ENCODE results near the gene AFF3. TPM values are rescaled to one million over a fixed set of nuclear protein-coding genes. Genes with fewer than 3 reads are reported as not detected.
A peak's percentile ranks its signal among the peaks of the same experiment; 100 is the strongest.
"Not testable (repeated sequence)": the region's sequence is repeated elsewhere in the genome, so short reads cannot be mapped to it uniquely, and the experiment has no call there.

AFF3 gene
- total and polyA plus RNA-seq, 9 donors = 2.4 to 7.2 (median 3.7) TPM

DNA sequence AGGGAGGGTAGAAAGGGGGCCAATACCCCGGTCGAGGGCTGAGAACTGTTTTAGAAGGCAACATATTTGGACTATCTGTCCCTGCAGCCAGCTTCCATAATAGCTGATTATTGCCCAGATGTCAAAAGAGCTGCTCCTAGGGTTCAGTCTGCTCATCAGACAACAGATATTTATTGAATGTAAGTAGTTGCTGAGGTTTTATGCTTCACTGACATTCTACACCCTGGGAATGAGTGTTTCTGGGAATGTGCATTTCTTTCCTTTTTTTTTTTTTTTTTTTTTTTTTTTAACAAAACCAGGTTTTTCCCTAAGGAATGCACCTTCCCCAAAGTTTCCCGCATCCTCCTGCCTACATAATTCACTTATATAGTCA, 33.8 kb downstream of the AFF3 start:
- H3K27ac ChIP-seq (ENCODE audit: low read length); DNase-seq; H3K4me3 ChIP-seq (ENCODE audit: low read length); H3K9me3 ChIP-seq (replicated peaks; ENCODE audit: control insufficient read depth, low read depth, low read length); H3K36me3 ChIP-seq (ENCODE audit: control insufficient read depth, insufficient read depth, low read length): not testable (repeated sequence)
- Histone ChIP-seq H3K27me3 (ENCODE audit: control insufficient read depth, insufficient read depth, low read length) (peaks cover 19% of the 10 kb centered on the region), H3K4me1 (ENCODE audit: control insufficient read depth, insufficient read depth, low read length) (peaks cover 25% of the 10 kb centered on the region)
- WGBS (ENCODE audit: insufficient coverage) = 50% methylated on average over 2 of the region's 3 CpGs

DNA sequence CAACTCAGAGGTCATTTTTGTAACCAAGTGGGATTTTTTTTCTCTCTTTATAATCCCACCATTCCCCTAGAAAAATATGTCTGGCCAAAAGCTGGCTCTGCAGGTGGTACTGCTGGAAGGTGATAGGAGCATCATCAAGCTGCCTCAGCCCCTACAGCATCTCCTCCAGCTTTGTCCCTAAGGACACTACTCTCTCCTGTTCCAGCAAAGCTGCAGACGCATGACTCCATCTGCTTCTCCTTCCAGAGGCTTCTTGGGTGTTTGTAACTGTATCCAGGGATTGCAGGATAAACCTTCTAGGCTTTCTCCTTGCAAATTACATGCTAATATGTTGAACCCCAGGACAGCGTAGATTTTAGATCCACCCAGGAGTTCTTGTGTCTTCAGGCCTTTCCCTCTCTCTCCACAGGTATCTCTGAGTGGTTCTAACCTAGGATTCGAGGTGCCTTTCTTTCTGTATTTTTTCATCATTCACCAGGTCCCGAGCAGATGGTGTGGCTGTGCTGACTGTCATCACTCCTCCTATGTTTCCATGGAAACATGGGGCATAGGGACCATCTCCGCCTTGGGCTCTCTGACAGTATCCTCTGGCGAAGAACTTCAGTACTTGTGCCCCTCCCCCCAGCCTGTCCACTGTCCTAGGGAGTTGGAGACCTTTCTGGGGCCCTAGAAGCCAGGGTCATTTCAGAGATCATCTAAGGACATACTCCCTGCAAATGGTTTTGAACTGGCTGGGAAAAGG, 34.3 kb downstream of the AFF3 start:
- H3K4me3 ChIP-seq (ENCODE audit: low read length) = no peak overlapping the region
- DNase-seq = peak; percentile 78
- H3K36me3 ChIP-seq (ENCODE audit: control insufficient read depth, insufficient read depth, low read length) = no peaks in the 10 kb centered on the region

DNA sequence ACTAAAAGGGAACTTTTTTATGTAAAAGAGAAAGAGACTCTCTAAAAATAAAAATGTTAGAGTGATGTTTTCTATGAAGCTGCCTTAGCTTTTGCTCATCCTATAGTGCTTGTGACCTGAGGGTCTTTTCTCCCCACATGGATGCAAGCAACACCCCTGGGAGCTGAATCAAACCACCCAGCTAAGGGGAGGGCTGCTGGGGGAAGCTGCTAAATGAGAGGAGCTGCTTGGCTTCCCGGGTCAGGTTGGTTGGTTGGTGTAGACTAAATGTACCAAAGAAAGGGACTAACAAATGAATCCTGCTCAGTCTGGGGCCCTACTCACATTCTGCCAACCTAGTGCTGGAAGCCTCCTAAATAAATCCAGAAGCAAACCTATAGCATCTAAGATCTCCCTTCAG, 35.0 kb downstream of the AFF3 start:
- Histone ChIP-seq H3K4me3 (ENCODE audit: low read length) (no peak overlapping the region), H3K4me1 (ENCODE audit: control insufficient read depth, insufficient read depth, low read length) (peaks cover 25% of the 10 kb centered on the region), H3K9me3 (replicated peaks; ENCODE audit: control insufficient read depth, low read depth, low read length) (no peaks in the 10 kb centered on the region), H3K36me3 (ENCODE audit: control insufficient read depth, insufficient read depth, low read length) (no peaks in the 10 kb centered on the region), H3K27ac (ENCODE audit: low read length) (no peak overlapping the region), H3K27me3 (ENCODE audit: control insufficient read depth, insufficient read depth, low read length) (peaks cover 22% of the 10 kb centered on the region)
- DNase-seq = no peak
- WGBS (ENCODE audit: insufficient coverage) = no CpG with 5 or more reads among the region's 1 CpG

More for the DNA sequence above, 34.3 kb downstream of the AFF3 start:
- Histone ChIP-seq H3K27ac (ENCODE audit: low read length) (no peak overlapping the region), H3K9me3 (replicated peaks; ENCODE audit: control insufficient read depth, low read depth, low read length) (no peaks in the 10 kb centered on the region), H3K4me1 (ENCODE audit: control insufficient read depth, insufficient read depth, low read length) (peaks cover 25% of the 10 kb centered on the region), H3K27me3 (ENCODE audit: control insufficient read depth, insufficient read depth, low read length) (peaks cover 22% of the 10 kb centered on the region)
- 60% methylated on average over 2 of the region's 6 CpGs for WGBS (ENCODE audit: insufficient coverage)

DNA sequence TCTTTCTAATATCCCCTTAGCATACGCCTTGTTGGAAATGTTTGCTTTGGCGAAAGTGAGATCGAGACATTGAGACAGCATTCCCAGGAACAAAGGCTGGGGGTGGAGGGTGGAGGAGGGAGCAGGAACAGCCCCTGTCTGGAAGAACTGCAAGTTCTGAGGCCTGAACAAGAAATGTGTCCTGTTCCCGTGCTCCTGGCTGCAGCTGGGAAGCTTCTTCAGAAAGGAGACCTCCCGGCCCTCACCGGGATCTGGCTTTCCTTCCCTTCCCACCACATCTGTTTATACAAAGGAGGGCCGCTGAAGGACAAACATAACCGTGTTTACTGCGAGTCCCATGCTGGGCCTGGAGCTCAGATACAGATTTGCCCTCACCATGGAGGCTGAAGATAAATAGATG, 35.9 kb downstream of the AFF3 start:
- Histone ChIP-seq H3K4me3 (ENCODE audit: low read length) (no peak overlapping the region), H3K27me3 (ENCODE audit: control insufficient read depth, insufficient read depth, low read length) (peaks cover 22% of the 10 kb centered on the region), H3K9me3 (replicated peaks; ENCODE audit: control insufficient read depth, low read depth, low read length) (no peaks in the 10 kb centered on the region), H3K4me1 (ENCODE audit: control insufficient read depth, insufficient read depth, low read length) (peaks cover 25% of the 10 kb centered on the region), H3K27ac (ENCODE audit: low read length) (peak overlapping the region; percentile 43), H3K36me3 (ENCODE audit: control insufficient read depth, insufficient read depth, low read length) (no peaks in the 10 kb centered on the region)
- peak; percentile 90 for DNase-seq
- 3% methylated on average over 5 of the region's 9 CpGs for WGBS (ENCODE audit: insufficient coverage)

DNA sequence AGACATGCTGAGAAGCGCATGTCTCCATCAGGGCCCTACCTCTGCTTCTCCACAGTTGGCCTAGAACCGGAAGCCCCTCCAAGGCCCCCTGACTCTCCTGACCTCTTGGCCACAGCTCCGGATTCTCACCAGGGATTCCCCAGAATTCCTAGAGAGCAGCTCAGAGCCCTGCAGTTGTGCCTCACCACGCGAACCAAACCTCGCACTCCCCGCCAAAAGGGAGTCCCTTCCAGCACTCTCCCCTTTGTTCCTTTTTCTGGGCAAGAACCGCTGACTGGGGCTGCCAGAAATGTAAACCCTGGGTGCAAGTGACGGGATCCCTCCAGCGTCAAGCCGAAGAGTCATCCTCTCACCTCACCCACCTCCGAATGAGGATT, 36.7 kb downstream of the AFF3 start:
- peak; percentile 58 for DNase-seq
- Histone ChIP-seq H3K36me3 (ENCODE audit: control insufficient read depth, insufficient read depth, low read length) (no peaks in the 10 kb centered on the region), H3K4me1 (ENCODE audit: control insufficient read depth, insufficient read depth, low read length) (peaks cover 25% of the 10 kb centered on the region), H3K4me3 (ENCODE audit: low read length) (peak overlapping the region; percentile 51), H3K27ac (ENCODE audit: low read length) (peak overlapping the region; percentile 25), H3K27me3 (ENCODE audit: control insufficient read depth, insufficient read depth, low read length) (peaks cover 22% of the 10 kb centered on the region), H3K9me3 (replicated peaks; ENCODE audit: control insufficient read depth, low read depth, low read length) (no peaks in the 10 kb centered on the region)
- 20% methylated on average over 12 of the region's 12 CpGs for WGBS (ENCODE audit: insufficient coverage)

DNA sequence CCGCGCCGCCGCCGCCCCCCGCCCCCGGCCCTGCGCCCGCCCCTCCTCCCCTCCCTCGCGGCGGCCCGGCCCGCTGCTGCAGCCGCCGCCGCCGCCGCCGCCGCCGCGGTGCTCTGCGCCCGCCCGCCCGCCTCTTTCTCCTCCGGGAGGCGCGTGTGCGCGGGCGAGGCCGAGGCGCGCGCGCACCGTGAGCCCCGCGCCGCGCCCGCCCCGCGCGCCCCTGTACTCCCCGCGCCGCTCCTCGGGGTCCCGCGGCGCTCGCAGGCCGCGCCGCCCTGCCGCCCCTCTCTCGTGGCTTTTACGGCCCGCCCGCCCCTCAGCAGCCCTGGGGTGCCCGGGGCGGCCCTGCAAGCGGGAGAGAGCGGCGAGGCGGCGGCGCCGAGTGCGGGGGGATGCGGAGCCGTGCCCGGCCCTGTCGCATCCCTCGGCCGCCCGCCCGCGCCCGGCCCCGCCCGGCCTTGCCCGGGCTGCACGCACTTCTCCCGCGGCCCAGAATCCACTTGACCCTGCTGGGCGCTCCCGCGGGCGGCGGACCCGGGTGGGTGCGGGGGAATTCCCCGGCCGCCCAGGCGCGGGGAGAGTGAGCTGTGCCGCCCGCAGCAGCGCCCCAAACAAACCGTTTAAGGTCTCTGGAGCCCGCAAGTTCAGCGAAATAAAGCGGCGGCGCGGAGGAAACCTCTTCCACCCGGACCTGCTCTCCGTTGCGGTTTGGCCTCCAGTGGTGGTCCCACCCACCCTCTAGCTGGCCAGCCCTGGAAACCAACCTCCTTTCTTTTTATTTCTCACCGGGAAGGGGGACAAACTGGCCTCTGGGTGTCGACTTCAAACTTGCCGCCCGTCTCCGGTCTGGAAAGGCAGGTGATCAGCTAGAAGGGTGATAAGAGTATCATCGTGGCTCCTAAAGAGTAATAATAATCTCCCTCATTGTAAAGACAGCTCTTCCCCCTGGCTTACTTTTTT, 37.4 kb downstream of the AFF3 start:
- H3K4me3 ChIP-seq (ENCODE audit: low read length) = peak overlapping the region; percentile 51
- no peaks in the 10 kb centered on the region for H3K36me3 ChIP-seq (ENCODE audit: control insufficient read depth, insufficient read depth, low read length)
- peak overlapping the region; percentile 25 for H3K27ac ChIP-seq (ENCODE audit: low read length)
- DNase-seq = peak; percentile 67
- H3K4me1 ChIP-seq (ENCODE audit: control insufficient read depth, insufficient read depth, low read length) = peaks cover 25% of the 10 kb centered on the region
- peaks cover 19% of the 10 kb centered on the region for H3K27me3 ChIP-seq (ENCODE audit: control insufficient read depth, insufficient read depth, low read length)
- no peaks in the 10 kb centered on the region for H3K9me3 ChIP-seq (replicated peaks; ENCODE audit: control insufficient read depth, low read depth, low read length)
- WGBS (ENCODE audit: insufficient coverage) = under 1% methylated on average over 94 of the region's 119 CpGs

DNA sequence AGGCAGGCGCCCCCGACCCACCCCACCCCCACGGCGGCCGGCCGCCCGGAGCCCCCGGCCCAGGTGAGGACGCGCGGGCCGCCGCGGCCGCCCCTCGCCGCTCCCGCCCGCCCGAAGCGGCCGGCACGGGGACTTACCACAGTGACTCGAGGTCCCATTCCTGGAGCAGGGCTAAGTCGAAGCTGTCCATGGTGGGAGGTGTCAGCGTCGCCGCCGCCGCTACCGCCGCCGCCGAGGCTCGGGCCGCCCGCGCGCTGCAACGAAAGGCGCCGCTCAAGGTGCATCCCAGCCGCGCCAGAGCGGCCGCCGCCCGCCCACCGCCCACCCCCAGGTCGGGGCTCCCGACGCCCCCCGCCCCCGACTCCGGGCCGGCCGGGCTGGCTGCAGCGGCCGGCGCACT, 38.1 kb downstream of the AFF3 start:
- not testable (repeated sequence) for H3K27ac ChIP-seq (ENCODE audit: low read length); H3K36me3 ChIP-seq (ENCODE audit: control insufficient read depth, insufficient read depth, low read length); H3K9me3 ChIP-seq (replicated peaks; ENCODE audit: control insufficient read depth, low read depth, low read length); H3K4me3 ChIP-seq (ENCODE audit: low read length)
- under 1% methylated on average over 17 of the region's 60 CpGs for WGBS (ENCODE audit: insufficient coverage)
- H3K27me3 ChIP-seq (ENCODE audit: control insufficient read depth, insufficient read depth, low read length) = peaks cover 19% of the 10 kb centered on the region
- DNase-seq = peak; percentile 13
- H3K4me1 ChIP-seq (ENCODE audit: control insufficient read depth, insufficient read depth, low read length) = peaks cover 25% of the 10 kb centered on the region

DNA sequence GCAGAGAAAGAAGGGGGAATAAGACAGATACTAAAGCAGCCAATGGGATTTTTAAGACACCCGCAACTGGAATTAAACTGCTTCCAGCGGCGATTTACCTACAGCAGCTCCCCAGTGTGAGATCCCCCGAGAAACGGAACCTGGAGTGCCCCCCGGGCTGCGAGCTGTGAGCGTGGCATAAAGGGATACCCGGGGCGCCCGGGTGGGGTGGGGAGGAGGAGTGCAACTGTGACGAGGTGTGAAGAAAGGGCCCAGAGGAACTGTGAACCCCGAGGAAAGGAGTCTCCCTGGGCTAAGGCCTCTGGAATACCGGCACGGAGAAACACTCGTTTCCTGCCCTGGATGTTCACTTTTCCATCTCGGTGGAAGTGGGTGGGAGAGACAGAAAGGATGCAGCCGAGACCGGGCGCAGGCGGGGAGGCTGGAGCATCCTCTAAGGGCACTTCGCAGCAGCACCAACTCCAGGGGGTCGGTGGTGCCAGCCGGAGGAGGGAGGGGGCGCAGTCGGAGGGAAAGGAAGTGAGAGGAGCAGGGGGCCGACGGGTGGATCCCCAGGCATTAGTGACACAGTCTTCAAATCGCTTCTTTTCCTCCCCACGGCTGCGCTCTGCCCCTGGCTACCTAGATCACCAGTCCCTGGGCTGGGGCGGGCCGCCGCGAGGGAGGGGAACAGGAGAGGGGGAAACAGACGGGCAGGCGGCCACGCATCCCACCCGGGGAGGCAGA, 38.7 kb downstream of the AFF3 start:
- not testable (repeated sequence) for DNase-seq; H3K9me3 ChIP-seq (replicated peaks; ENCODE audit: control insufficient read depth, low read depth, low read length); H3K36me3 ChIP-seq (ENCODE audit: control insufficient read depth, insufficient read depth, low read length); H3K4me3 ChIP-seq (ENCODE audit: low read length); H3K27ac ChIP-seq (ENCODE audit: low read length)
- peaks cover 25% of the 10 kb centered on the region for H3K4me1 ChIP-seq (ENCODE audit: control insufficient read depth, insufficient read depth, low read length)
- H3K27me3 ChIP-seq (ENCODE audit: control insufficient read depth, insufficient read depth, low read length) = peaks cover 19% of the 10 kb centered on the region
- no CpG with 5 or more reads among the region's 39 CpGs for WGBS (ENCODE audit: insufficient coverage)

DNA sequence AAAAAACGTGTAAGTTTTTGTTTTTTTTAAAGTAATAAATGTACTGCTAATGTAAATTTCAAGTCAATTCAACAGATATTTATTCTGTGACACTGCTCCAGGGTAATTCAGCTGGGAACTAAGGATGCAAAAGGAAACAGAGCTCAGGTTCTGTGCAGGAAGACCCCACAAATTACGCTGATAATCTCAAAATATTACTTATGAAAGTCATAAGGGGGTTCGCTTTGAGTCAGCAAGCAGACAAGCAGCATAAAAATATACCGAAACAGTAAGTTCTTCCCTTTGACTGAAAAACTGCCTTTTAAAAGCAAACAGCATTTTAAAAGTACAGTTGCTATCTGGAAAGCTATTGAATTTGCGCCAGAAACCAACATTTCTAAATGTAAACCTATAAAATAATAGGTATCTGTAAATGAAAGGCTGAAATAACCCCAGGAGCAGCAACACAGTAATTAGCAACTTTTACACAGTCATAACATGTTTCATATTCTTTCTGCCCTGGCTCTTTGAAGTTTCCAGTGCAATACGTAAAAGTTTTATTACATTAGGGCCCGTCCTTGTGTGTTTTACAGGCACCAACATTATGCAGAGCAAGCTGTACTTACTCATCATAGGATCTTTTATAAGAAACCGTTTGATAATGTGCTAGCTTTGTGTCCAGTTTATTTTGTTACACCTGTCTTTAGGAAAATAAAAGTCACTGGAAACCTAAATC, 39.8 kb downstream of the AFF3 start:
- not testable (repeated sequence) for H3K27ac ChIP-seq (ENCODE audit: low read length); H3K9me3 ChIP-seq (replicated peaks; ENCODE audit: control insufficient read depth, low read depth, low read length); H3K4me3 ChIP-seq (ENCODE audit: low read length); H3K36me3 ChIP-seq (ENCODE audit: control insufficient read depth, insufficient read depth, low read length); DNase-seq
- H3K27me3 ChIP-seq (ENCODE audit: control insufficient read depth, insufficient read depth, low read length) = peaks cover 14% of the 10 kb centered on the region
- H3K4me1 ChIP-seq (ENCODE audit: control insufficient read depth, insufficient read depth, low read length) = peaks cover 16% of the 10 kb centered on the region
- no CpG with 5 or more reads among the region's 8 CpGs for WGBS (ENCODE audit: insufficient coverage)

Data from muscle of leg (tissue), 11 donors.